Stimulated activated CD8-positive, alpha-beta memory T cell treated with anti-CD3 and anti-CD28 coated beads, Interleukin-7, amount 100 ng/mL, for 1 hour (primary cell): ENCODE results near the gene SLC51B.
"Not testable (repeated sequence)": the region's sequence is repeated elsewhere in the genome, so short reads cannot be mapped to it uniquely, and the experiment has no call there.

Experiments
- DNase-seq, 2 donors: peaks; one replicate each; pipeline ENCODE4 v3.0.0-alpha.2; 2020; ENCODE audit warnings: low read depth in 2 of 2

SLC51B gene

GRCh38 chr15:65083262-65083701 lies 38.1 kb downstream of the SLC51B start:
- no peak for DNase-seq

DNA sequence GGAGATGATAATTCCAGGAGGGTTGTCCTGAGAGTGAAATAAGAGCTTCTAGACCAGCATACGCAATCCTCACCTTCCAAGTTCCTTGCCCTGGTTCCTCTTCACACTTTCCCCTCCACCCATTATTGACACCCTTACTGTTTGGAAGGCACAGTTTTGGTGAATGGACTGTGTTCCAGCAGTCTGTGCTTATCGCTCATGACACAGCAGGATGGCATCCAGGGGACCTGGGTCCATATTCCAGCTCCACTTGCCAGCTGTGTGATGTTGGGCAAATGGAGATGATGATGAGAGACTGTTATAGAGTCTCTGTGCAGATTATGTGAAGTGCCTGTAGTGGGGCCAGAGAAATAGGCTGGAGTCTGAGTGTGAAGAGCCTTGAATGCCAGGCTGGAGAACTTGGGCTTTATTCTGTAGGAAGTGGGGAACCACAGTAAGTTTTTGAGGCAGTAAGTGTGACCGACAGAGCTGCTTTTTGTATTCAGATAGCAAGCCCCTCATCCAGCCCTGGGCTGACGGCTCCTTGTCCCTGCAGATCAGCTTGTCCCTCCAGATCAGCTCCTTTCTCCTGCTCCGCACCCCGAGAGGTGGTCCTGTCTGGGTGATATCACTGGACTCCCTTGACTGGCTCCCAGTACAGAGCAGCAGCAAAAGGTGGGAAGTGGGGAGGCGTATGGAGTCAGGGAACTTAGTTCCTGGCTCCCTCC lies 39.5 kb downstream of the SLC51B start:
- no peak for DNase-seq

GRCh38 chr15:65085207-65085753 lies 40.1 kb downstream of the SLC51B start:
- DNase-seq: no peak

GRCh38 chr15:65085990-65086679 lies 40.9 kb downstream of the SLC51B start:
- no peak for DNase-seq

GRCh38 chr15:65086680-65087111 lies 41.5 kb downstream of the SLC51B start:
- DNase-seq: no peak

GRCh38 chr15:65087411-65087810 lies 42.2 kb downstream of the SLC51B start:
- DNase-seq: no peak

GRCh38 chr15:65087873-65088642 lies 42.9 kb downstream of the SLC51B start:
- no peak for DNase-seq

GRCh38 chr15:65088643-65089021 lies 43.4 kb downstream of the SLC51B start:
- no peak for DNase-seq

GRCh38 chr15:65089206-65089824 lies 44.1 kb downstream of the SLC51B start:
- no peak for DNase-seq

- no peak for DNase-seq
These were observed 47.0 kb downstream of the SLC51B start for GRCh38 chr15:65091946-65092770.

- no peak for DNase-seq
These were observed 48.0 kb downstream of the SLC51B start for GRCh38 chr15:65092911-65093792.

- not testable (repeated sequence) for DNase-seq
These were observed 48.6 kb downstream of the SLC51B start for GRCh38 chr15:65093793-65094170.

DNA sequence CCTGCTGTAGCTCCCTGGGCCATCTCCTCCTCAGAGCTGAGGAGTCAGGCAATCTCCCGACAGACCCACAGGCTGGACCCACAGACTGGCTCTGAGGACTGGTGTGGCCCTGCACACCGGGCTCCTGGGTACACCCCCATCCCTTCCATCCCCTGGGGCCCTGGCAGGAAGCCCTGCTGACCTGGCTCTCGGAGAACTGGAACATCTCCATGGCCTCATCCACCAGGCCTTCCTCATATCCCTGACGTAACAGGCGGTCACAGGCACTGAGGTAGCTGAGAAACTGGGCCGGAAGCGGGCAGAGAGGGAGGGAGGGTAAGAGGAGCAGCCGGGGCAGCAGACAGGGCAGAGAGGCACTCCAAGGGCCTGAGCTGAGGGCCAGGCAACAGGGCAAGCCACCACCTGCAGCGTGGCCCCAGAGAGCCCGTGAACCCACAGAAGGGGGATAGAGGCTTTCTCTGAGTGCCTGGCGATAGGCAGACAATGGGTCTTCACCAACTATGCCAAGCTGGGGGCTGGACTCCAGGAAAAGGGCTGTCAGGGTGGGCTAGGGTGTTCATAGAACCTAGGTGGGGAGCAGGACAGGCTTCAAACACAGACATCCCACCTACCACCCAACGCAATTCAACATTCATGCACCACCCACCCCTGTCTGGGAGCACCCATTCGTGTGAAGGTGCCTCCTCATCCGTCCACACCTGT lies 49.3 kb downstream of the SLC51B start:
- DNase-seq: no peak

- DNase-seq: no peak
These were observed 50.0 kb downstream of the SLC51B start for GRCh38 chr15:65095011-65095746.

GRCh38 chr15:65095747-65096104 lies 50.5 kb downstream of the SLC51B start:
- no peak for DNase-seq

DNA sequence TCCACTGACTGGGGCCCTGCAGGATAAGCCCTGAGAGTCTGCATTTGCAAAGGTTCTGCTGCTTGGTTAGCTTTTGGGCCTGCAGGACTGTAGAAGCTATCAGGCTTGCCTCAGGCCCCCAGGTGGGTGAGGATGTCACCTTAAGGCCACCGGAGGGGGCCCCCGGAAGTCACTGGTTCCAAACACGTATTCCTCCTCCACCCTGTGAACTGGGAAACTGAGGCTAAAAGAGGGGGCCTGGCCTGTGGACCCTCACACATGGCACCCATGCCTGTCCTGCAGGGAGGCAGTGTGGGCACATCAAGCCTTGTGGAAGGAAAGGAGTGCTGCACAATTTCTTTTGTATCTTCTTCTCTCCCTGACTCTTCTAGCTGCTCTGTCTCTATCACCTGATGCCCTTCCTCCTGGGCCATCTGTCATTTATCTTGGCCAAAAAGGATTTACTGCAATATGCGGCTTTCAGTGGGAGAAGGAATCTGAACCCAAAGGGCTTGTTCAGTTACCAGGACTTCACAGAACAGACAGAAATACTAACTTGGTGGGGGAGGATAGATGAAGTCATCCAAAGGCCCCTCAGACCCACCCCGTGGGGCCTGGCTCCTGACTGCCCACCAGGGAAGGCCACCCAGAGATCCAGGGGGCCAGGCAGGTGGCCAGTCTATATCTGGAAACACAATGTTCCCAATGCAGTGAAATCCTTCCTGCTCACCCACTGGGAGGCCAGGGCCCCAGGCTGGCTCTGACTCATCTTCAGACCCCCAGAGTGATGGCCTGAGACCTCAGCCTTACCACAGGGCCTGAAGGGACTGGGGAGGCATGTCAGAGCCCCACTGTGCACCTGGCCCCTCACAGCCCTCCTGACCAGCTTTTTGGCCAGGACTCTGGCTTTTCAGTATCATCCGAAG lies 51.5 kb downstream of the SLC51B start:
- no peak for DNase-seq

DNA sequence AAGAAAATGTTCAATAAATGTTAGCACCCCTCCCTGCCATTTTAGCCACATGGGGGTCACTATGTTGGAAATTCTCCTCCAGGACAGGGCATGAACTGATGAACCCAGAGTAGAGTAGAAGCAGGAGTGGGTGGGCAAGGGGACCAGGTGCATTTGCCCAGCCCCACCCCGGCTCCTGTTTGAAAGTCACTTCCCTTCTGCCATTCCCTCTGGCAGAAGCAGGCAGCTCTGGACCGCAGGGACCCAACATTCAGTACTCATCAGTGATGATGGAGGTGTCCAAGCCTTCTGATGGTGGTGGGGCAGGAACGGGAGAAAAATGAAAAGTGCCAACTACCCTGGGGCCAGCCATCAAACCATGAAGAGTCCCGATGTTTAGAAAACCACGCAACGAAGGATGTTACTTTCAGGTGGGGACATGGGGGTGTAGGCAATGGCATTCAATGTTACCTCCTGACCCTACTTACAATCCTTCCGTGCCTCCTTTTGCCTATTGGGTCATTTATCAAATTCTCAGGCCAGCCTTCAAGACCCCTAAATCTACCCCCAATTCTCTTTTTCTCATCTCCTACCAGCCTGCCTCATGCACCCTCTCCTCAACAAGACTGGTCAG lies 52.6 kb downstream of the SLC51B start:
- no peak for DNase-seq
